ENCODE data around the gene PAX2.

The PAX2 gene

GRCh38 chr10:100724531-100725027 lies 20.8 kb upstream of the PAX2 start:
- DNase-seq (ENCODE audit: low spot score): no peak
- FAIRE-seq: no peak

- FAIRE-seq (no peak), DNase-seq (ENCODE audit: low spot score) (no peak)
These were observed 20.3 kb upstream of the PAX2 start for GRCh38 chr10:100725071-100725471.

GRCh38 chr10:100725869-100726426 lies 19.4 kb upstream of the PAX2 start:
- DNase-seq (ENCODE audit: low spot score): no peak
- FAIRE-seq: no peak

- FAIRE-seq: no peak
- DNase-seq (ENCODE audit: low spot score): no peak
These were observed 17.6 kb upstream of the PAX2 start for GRCh38 chr10:100727808-100728207.

GRCh38 chr10:100728928-100729861 lies 16.2 kb upstream of the PAX2 start:
- FAIRE-seq (no peak), DNase-seq (ENCODE audit: low spot score) (peak; percentile 81)

GRCh38 chr10:100729862-100730724 lies 15.3 kb upstream of the PAX2 start:
- no peak for DNase-seq (ENCODE audit: low spot score)
- no peak for FAIRE-seq

GRCh38 chr10:100730725-100731406 lies 14.5 kb upstream of the PAX2 start:
- DNase-seq (ENCODE audit: low spot score): peak; percentile 44
- FAIRE-seq: peak; percentile 73

GRCh38 chr10:100731407-100732240 lies 13.8 kb upstream of the PAX2 start:
- FAIRE-seq (no peak), DNase-seq (ENCODE audit: low spot score) (no peak)

- DNase-seq (ENCODE audit: low spot score): no peak
- no peak for FAIRE-seq
These were observed 13.2 kb upstream of the PAX2 start for GRCh38 chr10:100732241-100732596.

- DNase-seq (ENCODE audit: low spot score): no peak
- no peak for FAIRE-seq
These were observed 12.1 kb upstream of the PAX2 start for GRCh38 chr10:100733329-100733728.

- FAIRE-seq (no peak), DNase-seq (ENCODE audit: low spot score) (no peak)
These were observed 10.9 kb upstream of the PAX2 start for GRCh38 chr10:100734295-100735086.

- no peak for FAIRE-seq
These were observed 10.4 kb upstream of the PAX2 start for GRCh38 chr10:100735087-100735336.

GRCh38 chr10:100735337-100736143 lies 9.8 kb upstream of the PAX2 start:
- no peak for DNase-seq (ENCODE audit: low spot score)
- no peak for FAIRE-seq

More at GRCh38 chr10:100735087-100735336, 10.4 kb upstream of the PAX2 start:
- DNase-seq (ENCODE audit: low spot score): no peak

GRCh38 chr10:100736144-100736808 lies 9.1 kb upstream of the PAX2 start:
- DNase-seq (ENCODE audit: low spot score) (no peak), FAIRE-seq (no peak)

GRCh38 chr10:100736809-100737354 lies 8.5 kb upstream of the PAX2 start:
- DNase-seq (ENCODE audit: low spot score) (no peak), FAIRE-seq (no peak)

- no peak for FAIRE-seq
- DNase-seq (ENCODE audit: low spot score): no peak
These were observed 7.9 kb upstream of the PAX2 start for GRCh38 chr10:100737355-100738054.

GRCh38 chr10:100738055-100738827 lies 7.1 kb upstream of the PAX2 start:
- DNase-seq (ENCODE audit: low spot score): no peak
- FAIRE-seq: no peak
